D341Med (cell line): ENCODE measurements around the gene NEDD9.
A peak's percentile ranks its signal among the peaks of the same experiment; 100 is the strongest.

Experiments used
- DNase-seq: peaks from one replicate; pipeline ENCODE4 v3.0.0; 2012; ENCODE audit warnings: low spot score

Gene NEDD9

DNA sequence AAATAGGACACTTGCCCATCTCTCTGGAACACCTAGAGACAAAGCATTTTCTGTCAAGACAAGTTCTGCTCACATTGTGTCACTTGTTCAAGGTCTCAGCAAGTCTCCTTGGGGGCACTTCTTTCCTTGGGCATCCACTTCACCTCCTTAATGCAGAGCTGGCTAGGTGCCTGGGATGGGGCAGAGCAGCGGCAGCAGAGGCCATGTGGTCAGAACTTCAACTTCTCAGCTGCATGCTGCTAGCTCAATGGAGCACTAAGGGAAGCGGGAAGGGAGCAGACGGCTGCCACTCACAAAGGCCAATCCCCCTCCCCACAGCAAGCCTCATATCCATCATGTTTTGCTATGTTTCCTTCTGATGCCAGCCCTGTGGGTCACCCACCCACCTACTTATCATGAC lies 31.5 kb downstream of the NEDD9 start:
- no peak for DNase-seq

GRCh38 chr6:11200356-11200755 lies 32.1 kb downstream of the NEDD9 start:
- no peak for DNase-seq

DNA sequence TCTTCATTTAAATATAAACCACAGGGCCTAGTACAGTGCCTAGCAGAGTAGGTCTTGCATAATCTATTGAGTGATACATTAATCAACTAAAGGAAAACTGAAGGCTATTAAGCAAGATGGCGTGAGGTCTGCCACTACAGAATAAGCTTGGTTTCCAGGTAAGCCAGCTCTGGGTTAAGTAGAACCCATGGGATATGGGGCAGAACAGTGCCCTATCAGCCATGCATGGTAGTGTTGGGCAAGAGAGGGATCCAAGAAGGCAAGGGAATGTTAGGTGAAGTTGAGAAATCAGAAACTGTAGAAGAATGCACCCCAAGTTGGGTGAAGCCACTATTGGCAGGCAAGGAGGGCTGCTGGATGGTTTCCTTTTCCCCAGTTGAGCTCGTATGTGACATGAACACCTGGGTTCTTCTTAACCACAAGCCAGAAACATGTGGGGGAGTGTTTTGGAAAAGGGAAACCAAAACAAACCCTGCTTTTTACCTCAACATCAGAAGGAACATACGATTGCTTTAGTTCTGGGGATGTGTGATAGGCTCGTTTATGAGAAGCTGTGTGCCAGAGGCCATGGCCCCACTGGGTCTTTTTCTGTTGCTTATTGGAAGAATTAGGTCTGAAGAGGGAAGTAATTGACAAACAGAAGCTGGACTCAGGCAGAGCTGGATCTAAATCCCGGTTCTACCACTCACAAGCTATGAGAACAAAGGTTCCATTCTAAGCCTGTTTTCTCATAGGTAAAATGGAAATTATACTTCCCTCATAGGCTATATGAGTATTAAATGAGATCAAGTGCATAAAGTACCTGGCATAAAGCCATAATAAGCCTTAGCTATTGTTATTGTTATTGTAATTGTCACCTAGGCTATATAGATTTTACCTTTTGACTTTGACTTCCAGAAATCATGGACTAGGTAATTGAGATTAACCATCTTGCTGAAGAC lies 33.5 kb downstream of the NEDD9 start:
- no peak for DNase-seq

DNA sequence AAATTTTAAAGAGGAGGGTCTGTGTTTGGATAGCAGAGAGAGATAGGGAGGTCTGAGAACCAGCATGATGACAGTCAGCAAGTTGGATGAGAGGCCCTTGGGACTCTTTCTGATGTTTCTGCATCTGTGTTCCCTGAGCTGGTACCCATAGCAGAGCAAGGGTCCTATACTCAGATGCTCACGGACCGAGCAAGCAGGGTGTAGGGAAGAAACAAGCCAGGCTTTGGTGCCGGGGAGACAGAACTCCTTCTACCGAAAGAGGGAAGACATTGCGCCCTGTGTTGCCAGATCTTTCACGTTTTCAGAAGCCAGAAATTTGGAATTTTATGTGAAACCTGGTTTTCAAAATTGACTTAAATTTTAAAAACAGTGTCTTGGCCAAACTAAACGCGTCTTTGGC lies 34.6 kb downstream of the NEDD9 start:
- no peak for DNase-seq

DNA sequence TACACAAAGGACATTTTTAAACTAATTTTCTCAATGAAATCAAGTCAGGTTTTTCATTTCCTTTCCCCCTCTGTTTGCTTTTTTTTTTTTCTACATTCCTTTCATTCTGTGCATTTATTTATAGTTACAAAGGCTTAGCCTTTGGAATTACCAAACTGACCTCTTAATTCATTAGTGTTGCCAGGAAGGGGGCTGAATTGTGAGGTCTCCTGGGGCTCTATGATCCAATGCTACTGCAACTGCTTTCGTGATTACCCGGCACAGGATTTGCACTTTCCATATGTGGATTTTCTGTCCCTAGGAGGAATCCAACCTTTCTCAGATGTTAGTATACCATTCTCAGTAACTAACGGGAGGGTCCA lies 35.3 kb downstream of the NEDD9 start:
- DNase-seq: no peak

DNA sequence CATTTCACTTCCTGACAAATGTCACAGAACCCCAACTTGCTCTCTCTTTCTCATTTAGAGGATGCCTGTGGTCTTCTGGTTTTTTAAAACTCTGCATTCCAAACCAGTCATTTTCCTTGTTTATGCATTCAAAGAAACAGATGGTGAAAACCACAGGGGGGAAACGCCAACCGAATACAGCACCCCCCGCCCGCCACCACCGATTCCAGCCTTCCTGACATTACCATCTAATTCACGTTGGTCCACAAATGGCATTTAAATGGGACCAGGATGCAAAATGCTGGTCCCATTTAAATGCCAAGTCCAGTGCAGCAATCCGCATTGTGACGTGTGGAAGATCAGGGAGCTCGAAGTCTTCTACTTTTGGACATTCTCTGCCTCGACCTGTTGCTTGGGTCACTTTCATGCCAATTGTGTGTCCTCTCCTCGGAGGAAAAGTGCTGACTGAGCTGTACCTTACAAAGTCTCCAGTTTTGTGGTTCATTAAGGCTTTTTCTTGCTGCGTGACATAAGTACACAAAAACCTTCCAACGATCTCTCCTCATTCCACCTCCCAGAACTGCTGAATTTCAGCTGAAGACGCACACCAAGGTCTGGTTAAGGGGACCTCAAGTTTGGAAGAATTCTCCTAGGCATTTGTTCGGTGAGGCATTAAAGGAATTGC lies 35.8 kb downstream of the NEDD9 start:
- no peak for DNase-seq

DNA sequence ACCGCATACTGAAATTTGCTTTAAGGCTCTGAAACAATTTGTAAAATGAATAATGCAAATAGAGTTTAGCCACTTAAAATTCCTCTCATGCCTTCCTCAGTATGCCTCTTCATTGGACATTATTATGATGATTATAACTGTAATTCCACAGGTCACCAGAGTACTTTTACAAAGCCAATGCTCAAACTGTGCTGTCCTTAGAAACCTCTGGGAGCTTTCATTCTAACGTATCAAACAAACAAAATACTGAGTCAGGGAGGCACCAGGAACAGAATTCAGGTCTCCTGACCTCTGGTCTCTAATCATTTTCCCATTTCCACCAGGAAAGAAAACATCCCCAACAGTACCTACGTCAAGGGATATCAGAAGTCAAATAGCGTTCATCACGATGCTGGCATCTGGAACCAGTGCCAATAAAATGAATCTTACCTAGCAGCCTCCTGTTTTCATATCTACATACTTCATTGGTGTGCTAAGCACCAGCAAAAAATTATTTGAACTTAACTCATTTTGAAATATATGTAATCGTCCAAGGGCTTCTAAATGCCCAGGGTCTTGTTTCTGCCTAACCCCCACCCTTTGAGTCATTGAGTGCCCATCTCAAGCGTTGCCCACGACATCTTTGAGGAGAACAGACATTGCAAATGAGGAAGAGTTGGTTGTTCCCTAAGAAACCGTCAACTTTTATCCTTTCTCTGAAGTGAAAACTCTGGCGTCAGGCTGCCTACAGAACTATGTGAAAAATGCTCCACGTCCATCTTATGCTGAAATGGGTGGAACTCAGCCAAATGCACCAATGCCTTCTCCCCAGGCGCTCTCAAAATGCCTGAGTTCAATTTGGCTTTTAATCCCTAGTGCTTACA lies 37.9 kb downstream of the NEDD9 start:
- DNase-seq: peak; percentile 44

DNA sequence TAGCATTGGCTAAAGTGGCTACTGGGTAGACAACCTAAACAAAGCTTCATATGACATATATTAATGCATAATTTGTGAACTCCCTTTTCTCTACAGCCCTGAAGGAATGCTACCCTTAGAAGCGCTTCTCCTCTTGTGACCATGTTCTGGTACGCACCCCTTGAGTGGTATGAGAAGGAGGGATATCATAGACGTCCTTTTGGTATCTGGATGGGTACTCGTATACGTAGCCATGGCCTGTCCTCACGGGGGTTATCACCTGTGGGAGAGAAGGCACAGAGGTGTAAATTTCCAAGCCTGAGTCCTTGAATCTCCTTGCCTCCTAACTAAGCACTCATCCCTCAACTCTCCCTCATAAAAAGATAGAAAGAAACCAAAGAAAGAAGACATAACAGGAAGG lies 39.0 kb downstream of the NEDD9 start:
- DNase-seq: no peak

- no peak for DNase-seq
Observed at GRCh38 chr6:11192167-11192566, 40.3 kb downstream of the NEDD9 start.

GRCh38 chr6:11190625-11191245 lies 41.7 kb downstream of the NEDD9 start:
- no peak for DNase-seq

GRCh38 chr6:11189865-11190624 lies 42.4 kb downstream of the NEDD9 start:
- DNase-seq: no peak

DNA sequence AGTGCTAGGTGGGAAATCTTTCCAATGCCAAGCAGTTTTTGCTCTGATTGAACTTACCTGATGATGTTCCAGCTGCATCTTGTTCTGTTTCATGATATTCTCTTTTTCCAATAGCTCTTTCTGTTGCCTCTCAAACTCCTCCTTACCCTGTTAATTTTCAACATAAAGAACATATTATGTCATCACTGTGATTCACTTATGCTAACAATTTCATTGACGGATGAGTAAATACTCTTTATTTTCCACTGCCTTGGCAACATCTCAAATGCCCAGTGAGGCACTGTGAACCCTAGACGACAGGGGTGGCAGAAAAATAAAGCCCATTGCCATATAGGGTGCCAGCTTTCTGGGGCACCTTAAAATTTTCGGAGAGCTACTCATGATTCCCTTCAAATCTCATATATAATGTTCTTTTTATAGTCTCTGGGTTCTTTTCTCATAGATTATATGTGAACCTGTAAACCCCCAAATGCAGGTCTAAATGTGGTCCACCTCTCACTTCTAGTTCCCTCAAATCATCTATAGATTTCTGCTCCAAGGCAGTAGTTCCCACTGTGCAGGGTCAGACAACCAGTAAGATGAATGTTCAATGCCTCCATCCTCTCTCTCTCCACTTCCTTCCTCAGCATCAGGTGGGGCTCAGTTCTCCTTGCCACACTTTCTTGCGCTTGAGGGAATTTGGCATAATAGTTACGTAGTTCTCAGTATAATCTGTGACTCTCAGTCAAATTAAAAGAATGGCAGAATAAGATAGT lies 44.1 kb downstream of the NEDD9 start:
- no peak for DNase-seq

DNA sequence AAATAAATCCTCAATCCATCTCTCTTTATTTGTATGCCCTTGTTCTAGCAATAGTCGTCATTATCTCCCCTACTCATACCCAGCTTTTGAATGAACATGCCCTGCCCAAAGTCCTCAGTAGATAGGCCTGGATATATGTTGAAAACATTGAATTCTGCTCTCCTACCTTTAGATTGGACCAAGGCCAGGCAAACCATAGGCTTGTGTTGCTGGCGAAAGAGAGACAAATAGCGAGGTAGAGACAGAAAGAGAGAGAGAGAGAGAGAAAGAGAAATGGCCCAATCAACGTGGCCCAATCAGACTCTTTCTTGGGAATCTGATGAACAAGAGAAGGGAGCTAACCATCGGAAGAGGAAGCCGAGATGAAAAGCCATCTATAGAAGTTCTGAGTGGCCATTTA lies 45.2 kb downstream of the NEDD9 start:
- DNase-seq: no peak

- no peak for DNase-seq
Observed at GRCh38 chr6:11185204-11185842, 47.1 kb downstream of the NEDD9 start.

DNA sequence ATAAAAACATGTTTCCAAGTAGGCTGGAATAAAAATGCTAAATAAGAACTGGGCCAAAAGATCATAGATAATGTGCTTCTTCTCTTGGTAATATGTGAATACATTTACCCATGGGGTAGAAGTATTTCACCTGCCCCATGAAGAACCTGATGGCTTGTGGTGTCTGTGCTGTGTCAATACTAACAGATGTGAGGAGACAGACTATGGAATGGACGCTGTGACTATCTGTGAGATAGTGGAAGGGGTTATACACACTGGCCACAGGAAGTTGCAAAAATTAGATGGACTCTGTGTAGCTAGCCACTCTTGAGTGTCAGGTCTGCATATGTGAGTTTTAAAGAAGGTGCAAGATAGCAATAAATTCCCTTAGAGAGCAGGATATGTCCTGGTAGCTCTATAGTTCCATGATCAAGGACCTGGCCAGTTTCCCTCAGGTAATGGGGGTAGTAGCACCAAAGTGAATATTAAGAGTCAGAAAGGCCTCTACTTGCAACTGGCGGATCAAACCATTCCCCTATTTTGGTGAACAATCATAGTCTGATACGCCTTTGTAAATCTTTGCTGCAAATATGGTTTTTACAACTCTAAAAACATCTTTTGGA lies 48.6 kb downstream of the NEDD9 start:
- no peak for DNase-seq

- DNase-seq: no peak
Observed at GRCh38 chr6:11181478-11182136, 50.9 kb downstream of the NEDD9 start.

DNA sequence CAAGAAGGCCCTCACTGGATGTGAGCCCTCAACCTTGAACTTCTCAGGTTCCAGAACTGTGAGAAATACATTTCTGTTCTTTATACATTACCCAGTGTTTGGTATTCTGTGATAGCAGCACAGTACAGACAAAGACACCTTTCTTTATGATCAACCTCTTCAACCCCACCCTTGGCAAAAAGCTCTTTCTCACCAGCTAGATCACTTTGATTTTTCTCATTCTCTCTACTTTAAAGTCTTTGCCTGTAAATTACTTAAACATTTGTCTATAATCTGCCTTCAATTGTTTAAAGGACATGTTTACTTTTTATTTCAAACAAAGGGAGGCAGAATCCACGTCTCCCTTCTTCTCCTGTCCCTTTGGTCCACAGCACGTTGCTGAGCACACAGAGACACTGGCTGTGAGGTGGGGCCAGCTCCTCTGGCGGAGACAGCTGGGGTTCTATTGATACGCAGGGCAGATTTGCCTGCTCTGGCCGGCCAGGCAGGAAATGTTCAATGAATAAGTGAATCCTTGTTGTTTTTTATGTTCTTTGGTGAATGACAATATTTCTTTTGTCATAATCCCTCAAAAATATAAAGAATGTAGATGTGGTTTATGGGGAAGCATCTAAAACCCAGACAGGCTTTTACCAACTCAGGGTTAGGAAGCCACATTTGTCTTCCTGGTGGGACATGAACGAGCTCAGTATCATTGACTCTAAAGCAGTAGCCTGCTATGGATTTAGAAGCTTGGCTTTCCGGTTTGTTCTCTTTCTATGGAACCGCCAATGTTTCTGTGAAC lies 52.9 kb downstream of the NEDD9 start:
- DNase-seq: no peak

- no peak for DNase-seq
Observed at GRCh38 chr6:11179088-11179418, 53.4 kb downstream of the NEDD9 start.

- no peak for DNase-seq
Observed at GRCh38 chr6:11177271-11177670, 55.2 kb downstream of the NEDD9 start.
